HG03354 (cell line): ENCODE measurements around the gene GRM8.
"Not testable (repeated sequence)": the region's sequence is repeated elsewhere in the genome, so short reads cannot be mapped to it uniquely, and the experiment has no call there.

Source experiments
- ATAC-seq: cut with Tn5 transposase; IDR thresholded peaks from one replicate; pipeline ENCODE4 v1.9.1; 2021; ENCODE audit warnings: mild to moderate bottlenecking; ENCODE audit not compliant: unreplicated experiment, poor library complexity, severe bottlenecking

GRM8 gene

DNA sequence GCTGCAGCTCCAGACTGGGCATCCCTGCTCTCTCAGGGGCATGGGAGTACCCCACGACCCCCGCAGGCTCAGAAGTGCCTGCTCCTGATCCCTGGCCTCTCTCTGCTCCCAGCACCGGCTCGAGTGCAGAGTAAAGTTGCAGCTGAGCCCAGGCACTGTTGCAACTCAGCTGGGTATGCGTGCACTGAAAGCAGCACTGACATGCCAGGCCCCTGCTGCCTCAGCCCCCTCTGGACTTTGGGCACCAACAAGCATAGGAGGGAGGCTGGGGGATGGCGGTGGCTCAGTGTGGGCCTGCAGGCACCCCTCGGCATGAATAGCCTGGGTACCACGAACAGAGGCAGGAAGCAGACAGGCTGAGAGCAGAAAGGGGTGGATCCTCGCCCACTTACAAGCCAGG lies 295.3 kb downstream of the GRM8 start:
- no peak for ATAC-seq

DNA sequence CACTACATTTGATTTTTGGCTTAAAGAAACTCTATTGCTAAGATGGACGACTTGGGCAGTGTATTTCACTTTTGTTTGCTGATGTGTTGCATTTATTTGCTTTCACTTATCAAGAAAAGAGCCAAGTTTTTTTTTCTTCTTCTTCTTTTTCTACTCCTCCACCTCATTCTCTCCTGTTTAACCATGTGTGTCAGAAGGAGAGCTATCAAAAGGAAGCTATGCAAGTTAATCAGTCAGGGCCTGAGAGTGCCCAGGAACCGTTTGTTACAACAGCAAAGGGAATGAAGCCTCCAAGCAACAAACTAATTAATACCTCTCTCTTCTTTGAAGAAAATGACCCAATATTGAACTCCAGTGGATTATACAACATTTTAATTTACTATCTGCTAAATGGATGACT lies 299.3 kb downstream of the GRM8 start:
- no peak for ATAC-seq

- peak; percentile 86 for ATAC-seq
Observed at GRCh38 chr7:126948664-126949063, 304.1 kb downstream of the GRM8 start.

DNA sequence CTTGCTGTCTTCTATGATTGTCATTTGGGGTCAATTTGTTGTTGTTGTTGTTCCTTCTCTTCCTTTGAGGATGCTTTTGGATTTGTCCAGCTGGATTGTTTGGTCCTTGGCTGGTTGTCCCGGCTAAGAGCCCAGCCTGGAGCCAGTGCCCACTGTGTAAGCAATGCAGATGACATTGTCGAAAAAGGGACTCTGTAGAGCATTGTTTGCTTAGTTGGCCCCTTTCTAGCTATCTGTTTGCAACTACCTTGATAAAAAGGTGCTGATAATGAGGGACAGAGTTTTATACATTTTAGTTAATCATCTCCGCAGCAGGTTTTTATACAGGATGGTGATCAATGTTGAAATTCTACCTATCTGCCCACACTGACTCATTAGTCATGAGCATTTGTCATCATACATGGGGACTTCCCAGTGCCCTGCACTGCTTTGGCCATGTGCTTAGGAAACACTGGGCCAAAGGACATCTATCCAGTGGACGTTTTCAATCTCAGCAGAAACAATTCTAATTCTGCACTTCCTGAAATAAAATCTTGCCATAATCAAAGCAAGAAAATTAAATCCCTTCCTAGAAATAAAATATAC lies 311.9 kb downstream of the GRM8 start:
- peak; percentile 32 for ATAC-seq

- no peak for ATAC-seq
Observed at GRCh38 chr7:126937171-126937570, 315.6 kb downstream of the GRM8 start.

DNA sequence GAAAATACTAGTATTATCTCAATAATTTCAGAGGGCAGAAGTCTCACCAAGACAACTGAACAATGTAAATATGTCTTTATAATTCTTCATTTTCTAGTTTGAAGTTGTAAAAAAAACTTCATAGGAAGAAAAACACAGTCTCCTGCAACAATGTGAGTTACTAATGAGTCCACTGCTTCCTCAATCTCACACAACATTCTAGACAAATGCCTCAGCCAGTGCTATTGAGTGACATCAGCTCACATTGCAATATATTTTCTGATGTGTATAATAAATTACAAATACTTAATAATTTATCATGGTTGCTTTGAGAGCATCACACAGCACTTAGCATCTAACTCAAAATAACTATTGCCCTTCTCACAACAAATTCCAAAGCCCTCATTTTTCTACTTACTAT lies 321.2 kb downstream of the GRM8 start:
- no peak for ATAC-seq

DNA sequence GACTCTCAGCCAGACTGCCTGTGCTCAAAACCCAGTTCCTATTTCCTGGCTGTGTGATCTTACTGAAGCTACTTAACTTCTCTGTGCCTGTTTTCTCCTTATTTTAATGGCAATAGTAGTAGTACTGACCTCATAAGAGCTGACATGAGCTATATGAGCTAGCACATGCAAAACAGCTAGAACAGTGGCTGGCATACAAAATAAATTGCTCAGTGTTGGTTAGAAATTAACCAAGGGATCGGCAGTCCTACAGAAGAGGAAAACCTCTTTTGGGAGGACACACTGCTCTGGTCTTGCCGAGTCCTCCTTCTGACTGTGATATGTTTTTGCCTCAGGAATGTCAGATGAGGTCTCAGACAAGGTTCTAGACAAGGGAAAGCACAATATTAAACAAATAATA lies 322.6 kb downstream of the GRM8 start:
- ATAC-seq = no peak

DNA sequence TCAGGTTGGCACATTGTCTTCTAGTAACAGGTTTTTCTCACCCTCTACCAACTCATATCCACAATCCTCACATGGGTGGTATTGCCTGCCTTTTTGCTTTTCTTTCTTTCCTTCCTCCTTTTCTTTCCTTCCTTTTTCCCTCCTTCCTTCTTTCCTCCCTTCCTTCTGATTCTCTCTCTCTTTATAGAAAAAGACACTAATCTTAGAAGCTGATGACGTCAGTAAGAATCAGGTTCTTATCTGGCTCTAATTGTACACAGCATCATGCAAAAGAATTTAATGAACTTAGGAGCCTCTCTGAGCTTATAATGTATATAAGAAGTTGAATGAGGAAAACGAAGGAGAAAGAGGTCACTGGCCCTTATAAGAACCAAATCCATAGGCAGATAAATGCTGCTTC lies 328.3 kb downstream of the GRM8 start:
- no peak for ATAC-seq

DNA sequence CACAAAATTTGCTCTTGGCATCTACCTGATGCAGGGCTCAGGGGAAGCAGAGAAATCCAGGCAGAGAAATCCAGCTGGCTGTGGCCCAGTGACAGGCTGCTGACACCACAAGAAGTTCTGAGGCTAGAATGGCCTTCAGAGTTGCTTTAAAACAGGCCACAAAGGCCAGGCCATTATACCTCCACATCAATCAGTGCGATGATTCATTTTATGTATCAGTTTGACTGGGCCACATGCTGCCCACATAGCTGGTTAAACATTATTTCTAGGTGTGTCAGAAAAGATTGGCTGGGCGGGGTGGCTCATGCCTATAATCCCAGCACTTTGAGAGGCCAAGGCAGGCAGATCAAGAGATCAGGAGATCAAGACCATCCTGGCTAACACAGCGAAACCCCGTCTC lies 341.1 kb downstream of the GRM8 start:
- peak; percentile 64 for ATAC-seq

- ATAC-seq = not testable (repeated sequence)
Observed at GRCh38 chr7:126908564-126908963, 344.2 kb downstream of the GRM8 start.

DNA sequence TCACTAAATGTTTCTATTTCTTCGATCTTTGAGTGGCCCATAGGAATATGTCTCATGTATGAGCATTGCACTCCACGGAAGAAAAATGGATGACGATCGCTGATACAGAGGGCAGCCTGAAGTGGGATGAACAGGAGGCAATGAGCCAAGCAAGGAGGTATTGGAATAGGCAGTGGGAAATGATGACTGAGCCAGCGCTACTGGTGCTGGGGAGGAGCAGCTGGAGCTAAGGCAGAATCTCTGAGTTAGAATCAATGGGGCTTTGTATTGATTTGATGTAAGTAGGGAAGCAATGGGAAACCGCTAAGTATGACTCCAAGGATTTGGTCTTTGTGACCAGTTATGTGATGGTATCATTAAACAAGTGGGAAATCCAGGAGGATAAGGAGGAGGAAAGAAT lies 345.1 kb downstream of the GRM8 start:
- not testable (repeated sequence) for ATAC-seq

DNA sequence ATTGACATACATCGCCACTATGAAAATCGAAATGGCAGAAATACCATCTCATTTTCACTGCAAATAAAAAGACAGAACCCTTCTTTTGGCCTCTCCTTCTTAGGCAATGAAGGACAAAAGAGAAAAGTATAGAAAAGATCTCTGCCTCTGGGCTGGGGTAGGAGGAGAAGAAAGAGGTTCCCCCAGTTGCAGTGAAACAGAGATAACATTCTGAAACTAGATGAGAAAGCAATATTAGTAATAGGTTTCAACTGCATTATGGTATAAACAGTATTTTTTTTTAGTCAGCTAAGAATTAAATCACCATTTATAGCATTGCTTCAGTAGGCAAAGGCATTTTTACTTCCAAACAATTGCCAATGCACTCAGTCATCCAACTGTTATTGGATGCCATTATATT lies 347.5 kb downstream of the GRM8 start:
- ATAC-seq = not testable (repeated sequence)

- ATAC-seq = not testable (repeated sequence)
Observed at GRCh38 chr7:126901041-126901765, 351.5 kb downstream of the GRM8 start.

GRCh38 chr7:126887980-126888379 lies 364.8 kb downstream of the GRM8 start:
- not testable (repeated sequence) for ATAC-seq

DNA sequence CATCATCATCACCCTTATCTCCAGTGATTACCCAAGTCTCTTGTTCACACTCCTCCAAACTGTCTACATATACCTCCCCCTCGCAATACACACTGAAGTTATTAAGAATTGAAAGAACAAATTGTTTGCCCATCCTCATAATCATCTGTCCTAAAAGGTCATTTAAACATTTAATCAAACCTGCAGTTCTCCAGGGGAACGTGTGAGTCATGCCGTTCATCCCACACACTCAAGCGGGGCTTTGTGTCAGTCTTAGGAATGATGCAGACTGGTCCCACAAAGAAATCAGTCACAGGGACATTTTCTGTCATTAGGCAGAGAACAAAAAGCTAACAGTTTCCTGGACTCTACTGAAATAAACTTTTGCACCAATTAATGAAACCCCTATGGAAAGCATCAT lies 365.2 kb downstream of the GRM8 start:
- ATAC-seq = not testable (repeated sequence)

DNA sequence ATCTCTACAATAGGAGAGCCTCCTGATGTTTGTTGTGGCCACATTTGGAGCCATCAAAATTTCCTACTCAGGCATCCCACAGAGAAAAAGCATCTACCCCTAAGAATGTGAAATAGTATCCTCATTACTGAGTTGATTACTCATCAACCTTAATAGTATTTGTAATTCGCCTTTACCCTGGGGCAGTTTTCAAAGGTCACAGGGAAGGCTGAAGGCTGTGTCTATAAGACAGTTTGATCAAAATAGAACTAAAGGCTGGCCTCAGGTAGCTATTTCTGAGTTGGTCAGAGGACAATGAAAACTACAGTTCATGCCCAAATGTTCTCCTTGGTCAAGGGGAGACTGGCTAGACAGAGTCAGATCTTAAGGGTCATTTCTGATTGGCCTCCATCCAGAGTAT lies 370.0 kb downstream of the GRM8 start:
- ATAC-seq = not testable (repeated sequence)

- peak; percentile 65 for ATAC-seq
Observed at GRCh38 chr7:126881908-126882307, 370.8 kb downstream of the GRM8 start.

- no peak for ATAC-seq
Observed at GRCh38 chr7:126881315-126881714, 371.4 kb downstream of the GRM8 start.

DNA sequence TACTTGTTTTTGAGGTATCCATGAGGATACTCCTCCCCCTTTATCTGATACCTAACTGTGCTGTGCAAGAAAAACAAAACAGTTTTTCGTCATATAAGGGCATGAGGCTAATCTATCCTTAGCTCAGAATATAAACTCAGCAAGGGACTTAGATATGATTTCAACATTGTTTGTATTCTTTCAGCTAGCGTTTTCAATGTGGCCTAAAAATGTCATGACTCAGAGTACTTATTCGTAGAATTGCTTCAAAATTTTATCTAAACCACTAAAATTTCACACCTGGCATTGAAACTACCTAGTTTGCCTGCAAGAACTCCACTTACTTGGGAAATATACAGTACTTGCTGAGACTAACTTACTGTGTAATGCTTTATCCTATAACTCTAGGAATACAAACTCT lies 376.2 kb downstream of the GRM8 start:
- ATAC-seq = not testable (repeated sequence)

DNA sequence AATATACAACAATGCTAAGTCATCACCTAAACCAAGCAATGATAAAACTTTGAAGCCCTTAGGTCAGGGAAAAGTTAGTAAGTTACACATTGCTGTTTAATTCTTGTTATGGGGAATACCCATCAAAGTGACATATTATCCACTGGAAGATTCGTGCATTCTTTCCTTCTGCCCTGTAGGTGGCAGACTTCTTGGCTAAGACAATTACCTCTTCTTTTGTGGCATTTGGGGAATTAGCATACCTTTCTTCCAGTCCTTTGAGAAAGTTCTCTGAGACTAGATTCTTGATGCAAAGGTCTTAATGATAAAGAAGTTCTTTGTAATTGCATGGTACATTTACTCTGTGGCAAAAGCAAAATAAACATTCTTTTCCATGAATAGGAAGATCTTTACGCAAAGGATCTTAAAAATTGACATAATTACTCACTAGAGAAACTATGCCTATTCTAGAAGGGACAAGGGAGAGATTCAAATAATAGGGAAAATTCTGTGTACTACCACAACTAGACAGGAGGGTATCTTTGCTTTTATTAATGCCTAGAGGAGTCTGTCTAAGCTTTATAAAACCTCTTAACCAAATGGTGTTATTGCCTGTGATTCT lies 395.9 kb downstream of the GRM8 start:
- peak; percentile 85 for ATAC-seq

DNA sequence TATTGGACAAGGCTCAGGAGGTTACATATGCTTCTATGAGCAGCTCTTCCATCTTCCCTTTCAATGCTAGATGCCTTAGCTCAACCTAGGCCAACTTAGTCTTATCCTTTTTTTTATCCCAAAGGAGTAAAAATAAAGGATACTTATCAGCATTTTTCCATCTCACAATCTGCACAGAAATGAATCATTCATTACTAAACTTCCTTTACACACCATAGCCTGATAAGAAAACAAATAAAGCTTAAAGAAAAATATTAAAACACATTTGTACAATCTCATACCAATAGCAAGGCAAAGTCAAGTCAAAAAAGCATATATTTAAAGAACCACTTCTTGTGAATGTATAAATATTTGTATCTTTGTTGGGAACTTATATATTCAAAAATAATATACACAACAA lies 407.4 kb downstream of the GRM8 start:
- no peak for ATAC-seq
